Progenitor cell of endocrine pancreas (in vitro differentiated cells): Measurements from ENCODE around the gene UTS2B. TPM values are rescaled to one million over a fixed set of nuclear protein-coding genes. Genes with fewer than 3 reads are reported as not detected.

Experiments
- DNase-seq: peaks from one replicate; pipeline ENCODE4 v3.0.0; 2021; ENCODE audit warnings: low spot score; ENCODE audit not compliant: unreplicated experiment
- H3K27ac Mint-ChIP-seq: 2 replicates; pipeline ENCODE4 v1.8.0; 2021; ENCODE audit warnings: mild to moderate bottlenecking, moderate library complexity, mixed read lengths
- H3K27me3 Mint-ChIP-seq: 2 replicates; pipeline ENCODE4 v1.8.0; 2021; ENCODE audit warnings: mixed read lengths
- H3K36me3 Mint-ChIP-seq: 2 replicates; pipeline ENCODE4 v1.8.0; 2022; ENCODE audit warnings: mixed read lengths; ENCODE audit not compliant: insufficient read depth
- H3K4me1 Mint-ChIP-seq: 2 replicates; pipeline ENCODE4 v1.8.0; 2021; ENCODE audit warnings: low read depth, mixed read lengths
- H3K4me3 Mint-ChIP-seq: 2 replicates; pipeline ENCODE4 v1.8.0; 2021; ENCODE audit warnings: low read depth, mild to moderate bottlenecking, moderate library complexity, mixed read lengths
- H3K9me3 Mint-ChIP-seq: 2 replicates; pipeline ENCODE4 v1.8.0; 2021; ENCODE audit warnings: low read depth, mixed read lengths
- CTCF ChIP-seq: fragments of 200-600 bp; sonication (generic); IDR thresholded peaks from one replicate; pipeline ENCODE4 v1.5.0; 2021; ENCODE audit warnings: antibody characterized with exemption, mild to moderate bottlenecking; ENCODE audit not compliant: unreplicated experiment
- total RNA-seq: library from RNA; stranded (reverse); gene quantifications from 2 replicates; pipeline ENCODE4 v1.2.1, GENCODE V29; 2021

The UTS2B gene
- total RNA-seq, 1 donor from 2014 or later: 0.62 TPM

GRCh38 chr3:191244242-191244867, 86.0 kb downstream of the UTS2B start:
- no peaks in the 10 kb centered on the region for H3K9me3 Mint-ChIP-seq
- H3K4me3 Mint-ChIP-seq: no peak overlapping the region
- no peak for DNase-seq
- no peaks in the 10 kb centered on the region for H3K27me3 Mint-ChIP-seq
- H3K4me1 Mint-ChIP-seq: no peaks in the 10 kb centered on the region
- no peak overlapping the region for H3K27ac Mint-ChIP-seq
- H3K36me3 Mint-ChIP-seq: no peaks in the 10 kb centered on the region
- peak; percentile 55 for TF ChIP-seq CTCF

GRCh38 chr3:191240486-191240885, 89.8 kb downstream of the UTS2B start:
- Mint-ChIP-seq H3K27me3 (peaks cover 3% of the 10 kb centered on the region), H3K4me1 (peaks cover 10% of the 10 kb centered on the region), H3K9me3 (no peaks in the 10 kb centered on the region)

GRCh38 chr3:191239407-191240031, 90.8 kb downstream of the UTS2B start:
- no peak overlapping the region for H3K4me3 Mint-ChIP-seq
- H3K27me3 Mint-ChIP-seq: peaks cover 4% of the 10 kb centered on the region
- peaks cover 10% of the 10 kb centered on the region for H3K4me1 Mint-ChIP-seq
- TF ChIP-seq CTCF: no peak
- no peak overlapping the region for H3K27ac Mint-ChIP-seq
- H3K9me3 Mint-ChIP-seq: no peaks in the 10 kb centered on the region
- no peak for DNase-seq
- H3K36me3 Mint-ChIP-seq: no peaks in the 10 kb centered on the region

More at GRCh38 chr3:191240486-191240885, 89.8 kb downstream of the UTS2B start:
- DNase-seq: no peak
- no peak overlapping the region for H3K4me3 Mint-ChIP-seq
- no peak for TF ChIP-seq CTCF
- H3K27ac Mint-ChIP-seq: no peak overlapping the region
- no peaks in the 10 kb centered on the region for H3K36me3 Mint-ChIP-seq

GRCh38 chr3:191238321-191238817, 92.0 kb downstream of the UTS2B start:
- Mint-ChIP-seq H3K27ac (peak overlapping the region; percentile 65), H3K27me3 (peaks cover 4% of the 10 kb centered on the region), H3K9me3 (no peaks in the 10 kb centered on the region), H3K36me3 (no peaks in the 10 kb centered on the region), H3K4me1 (peaks cover 10% of the 10 kb centered on the region), H3K4me3 (no peak overlapping the region)
- no peak for DNase-seq
- no peak for TF ChIP-seq CTCF

GRCh38 chr3:191237047-191237882, 93.1 kb downstream of the UTS2B start:
- Mint-ChIP-seq H3K27me3 (peaks cover 4% of the 10 kb centered on the region), H3K4me1 (peaks cover 10% of the 10 kb centered on the region), H3K4me3 (no peak overlapping the region), H3K36me3 (no peaks in the 10 kb centered on the region), H3K9me3 (no peaks in the 10 kb centered on the region), H3K27ac (no peak overlapping the region)
- no peak for DNase-seq
- no peak for TF ChIP-seq CTCF
